CD14-positive monocyte (primary cell): Measurements from ENCODE around the gene COG7. TPM values are rescaled to one million over a fixed set of nuclear protein-coding genes. Genes with fewer than 3 reads are reported as not detected.
A peak's percentile ranks its signal among the peaks of the same experiment; 100 is the strongest.
"Not testable (repeated sequence)": the region's sequence is repeated elsewhere in the genome, so short reads cannot be mapped to it uniquely, and the experiment has no call there.

Source experiments
- DNase-seq, 3 donors: peaks; one replicate each; pipeline ENCODE4 v3.0.0-alpha.2; 2011 to 2022
- H2AFZ ChIP-seq: 2 replicates; pipeline ENCODE4 v1.6.0; 2012; ENCODE audit warnings: mild to moderate bottlenecking, low read depth, low read length, inconsistent platforms; ENCODE audit not compliant: insufficient read depth, poor library complexity, severe bottlenecking
- H3K27ac ChIP-seq, 2 donors: 1 replicate in 1 of 2; 2 replicates in 1 of 2; pipeline ENCODE4 v1.5.1; 2012 to 2013; ENCODE audit warnings: low read length in 2 of 2, control low read depth in 1 of 2, inconsistent platforms in 1 of 2, low read depth in 1 of 2, mild to moderate bottlenecking in 1 of 2
- H3K27me3 ChIP-seq, 2 donors: one replicate each; pipeline versions ENCODE4 v1.6.0 to v1.6.1; 2011 to 2013; ENCODE audit warnings: low read length in 2 of 2; ENCODE audit not compliant: control insufficient read depth in 2 of 2, insufficient read depth in 2 of 2
- H3K36me3 ChIP-seq, 2 donors: replicated peaks in 1 of 2; 1 replicate in 1 of 2; 2 replicates in 1 of 2; pipeline versions ENCODE4 v1.5.1 to v1.6.1; 2012 to 2013; ENCODE audit warnings: low read length in 2 of 2, control low read depth in 1 of 2, inconsistent platforms in 1 of 2, mild to moderate bottlenecking in 1 of 2; ENCODE audit not compliant: insufficient read depth in 2 of 2, control insufficient read depth in 1 of 2
- H3K4me1 ChIP-seq, 2 donors: 1 replicate in 1 of 2; 2 replicates in 1 of 2; pipeline versions ENCODE4 v1.5.1 to v1.6.1; 2012 to 2013; ENCODE audit warnings: low read length in 2 of 2, control low read depth in 1 of 2, inconsistent platforms in 1 of 2, mild to moderate bottlenecking in 1 of 2, moderate library complexity in 1 of 2; ENCODE audit not compliant: insufficient read depth in 2 of 2, control insufficient read depth in 1 of 2
- H3K4me2 ChIP-seq: replicated peaks from 2 replicates; pipeline ENCODE3; 2012; ENCODE audit warnings: low read length, moderate library complexity, mild to moderate bottlenecking; ENCODE audit not compliant: poor library complexity, severe bottlenecking; ENCODE audit errors: extremely low read depth
- H3K4me3 ChIP-seq, 3 experiments: fragments of 200-600 bp in 1 of 3; sonication (generic) in 1 of 3; replicated peaks in 1 of 3; 1 replicate in 2 of 3; 2 replicates in 1 of 3; pipeline ENCODE4 v1.5.1; 2011 to 2013; ENCODE audit warnings: low read length in 3 of 3, mild to moderate bottlenecking in 3 of 3, control low read depth in 2 of 3, low read depth in 2 of 3, inconsistent platforms in 1 of 3, moderate library complexity in 1 of 3
- H3K79me2 ChIP-seq: 2 replicates; pipeline ENCODE4 v1.6.0; 2012; ENCODE audit warnings: mild to moderate bottlenecking, control low read depth, inconsistent platforms, low read length, moderate library complexity; ENCODE audit not compliant: insufficient read depth
- H3K9ac ChIP-seq: 2 replicates; pipeline ENCODE4 v1.6.0; 2017; ENCODE audit warnings: low read length, mild to moderate bottlenecking; ENCODE audit not compliant: insufficient read depth, poor library complexity, severe bottlenecking
- H3K9me3 ChIP-seq, 2 donors: replicated peaks in 1 of 2; 1 replicate in 1 of 2; 2 replicates in 1 of 2; pipeline versions ENCODE4 v1.5.1 to v1.6.1; 2012 to 2013; ENCODE audit warnings: low read length in 2 of 2, control low read depth in 1 of 2; ENCODE audit not compliant: control insufficient read depth in 1 of 2, insufficient read depth in 1 of 2
- H4K20me1 ChIP-seq: 2 replicates; pipeline ENCODE4 v1.6.0; 2012; ENCODE audit warnings: mild to moderate bottlenecking, low read length, control low read depth, moderate library complexity; ENCODE audit not compliant: insufficient read depth
- H3K27ac Mint-ChIP-seq, 7 donors: one replicate each; pipeline ENCODE4 v1.8.0; 2020; ENCODE audit warnings: mild to moderate bottlenecking in 7 of 7, mixed read lengths in 7 of 7, moderate library complexity in 6 of 7, inconsistent platforms in 2 of 7
- H3K27me3 Mint-ChIP-seq, 3 donors: one replicate each; pipeline ENCODE4 v1.8.0; 2021 to 2022; ENCODE audit warnings: low read depth in 3 of 3, mild to moderate bottlenecking in 3 of 3, mixed read lengths in 3 of 3, moderate library complexity in 3 of 3, inconsistent platforms in 1 of 3
- H3K36me3 Mint-ChIP-seq, 2 donors: one replicate each; pipeline ENCODE4 v1.8.0; 2020; ENCODE audit warnings: mixed read lengths in 2 of 2, inconsistent platforms in 1 of 2, mild to moderate bottlenecking in 1 of 2
- H3K4me1 Mint-ChIP-seq: one replicate; pipeline ENCODE4 v1.8.0; 2020; ENCODE audit warnings: mild to moderate bottlenecking, mixed read lengths
- H3K4me3 Mint-ChIP-seq, 2 donors: one replicate each; pipeline ENCODE4 v1.8.0; 2020; ENCODE audit warnings: mild to moderate bottlenecking in 2 of 2, mixed read lengths in 2 of 2, moderate library complexity in 1 of 2
- H3K9me3 Mint-ChIP-seq, 7 donors: one replicate each; pipeline ENCODE4 v1.8.0; 2020 to 2022; ENCODE audit warnings: mixed read lengths in 7 of 7, mild to moderate bottlenecking in 6 of 7, moderate library complexity in 6 of 7, inconsistent platforms in 2 of 7
- CTCF ChIP-seq: fragments of 200-600 bp; IDR thresholded peaks from one replicate; pipeline ENCODE4 v1.8.0; 2022; ENCODE audit warnings: antibody characterized with exemption, mild to moderate bottlenecking
- WGBS: methylation state at CpG from one replicate; pipeline ENCODE4 v1.1.5; 2013; ENCODE audit warnings: missing lambda C conversion rate; ENCODE audit not compliant: insufficient coverage; 5-methylcytosine and 5-hydroxymethylcytosine counted together
- intact Hi-C, 2 donors: fragments of 100-400 bp; cut with micrococcal nuclease; formaldehyde crosslinking; loops; one replicate each; pipeline versions ENCODE4 v1.15.0 to v1.15.1; 2023
- polyA plus RNA-seq, 3 donors: library from polyadenylated mRNA; depleted of rRNA in 1 of 3; unstranded in 2 of 3; stranded (reverse) in 1 of 3; fragments of 300-500 nt in 2 of 3; fragments of >200 nt in 1 of 3; fragmentation: Illumina TruSeq in 2 of 3; gene quantifications; 1 replicate in 2 of 3; 2 replicates in 1 of 3; pipeline ENCODE4 v1.2.3, GENCODE V29; 2012 to 2021

Gene COG7
- polyA plus RNA-seq, 3 donors: 6.6 to 28.8 (median 8.0) TPM

GRCh38 chr16:23485257-23485614 lies 32.2 kb upstream of the COG7 start:
- H3K27me3 Mint-ChIP-seq: no peaks in the 10 kb centered on the region
- no peaks in the 10 kb centered on the region for H3K4me1 ChIP-seq
- intact Hi-C loops: no loop called here
- peak overlapping the region in 1 of 7 donors; percentile 13 for H3K27ac Mint-ChIP-seq
- WGBS: 100% methylated on average over 2 of the region's 2 CpGs
- H3K4me3 Mint-ChIP-seq: no peak overlapping the region
- H3K79me2 ChIP-seq: peaks cover 6% of the 10 kb centered on the region
- H3K36me3 Mint-ChIP-seq: peaks cover 90 to 100% of the 10 kb centered on the region in 2 donors
- H3K4me2 ChIP-seq: no peak overlapping the region
- no peak for TF ChIP-seq CTCF
- no peak overlapping the region for H3K4me3 ChIP-seq
- no peaks in the 10 kb centered on the region for H3K9me3 Mint-ChIP-seq
- H3K9me3 ChIP-seq: no peaks in the 10 kb centered on the region
- no peaks in the 10 kb centered on the region for H3K4me1 Mint-ChIP-seq
- peaks cover 95 to 100% of the 10 kb centered on the region in 2 donors for H3K36me3 ChIP-seq
- no peak overlapping the region for H3K27ac ChIP-seq
- no peak for DNase-seq
- peaks cover 26% of the 10 kb centered on the region for H4K20me1 ChIP-seq
- no peak overlapping the region for H3K9ac ChIP-seq
- H3K27me3 ChIP-seq: no peaks in the 10 kb centered on the region
- no peak overlapping the region for H2AFZ ChIP-seq

GRCh38 chr16:23484510-23485256 lies 31.7 kb upstream of the COG7 start:
- H3K79me2 ChIP-seq: peaks cover 3% of the 10 kb centered on the region
- peaks cover 95 to 100% of the 10 kb centered on the region in 2 donors for H3K36me3 ChIP-seq
- WGBS: 87% methylated on average over 8 of the region's 8 CpGs
- Mint-ChIP-seq H3K27ac (peak overlapping the region in 1 of 7 donors; percentile 13), H3K9me3 (no peaks in the 10 kb centered on the region), H3K36me3 (peaks cover 90 to 100% of the 10 kb centered on the region in 2 donors), H3K27me3 (no peaks in the 10 kb centered on the region), H3K4me3 (no peak overlapping the region), H3K4me1 (no peaks in the 10 kb centered on the region)
- no peak overlapping the region for H3K9ac ChIP-seq
- no peaks in the 10 kb centered on the region for H3K4me1 ChIP-seq
- intact Hi-C loops: no loop called here
- peaks cover 22% of the 10 kb centered on the region for H4K20me1 ChIP-seq
- TF ChIP-seq CTCF: no peak
- H3K4me3 ChIP-seq: no peak overlapping the region
- no peaks in the 10 kb centered on the region for H3K27me3 ChIP-seq
- H3K27ac ChIP-seq: no peak overlapping the region
- H3K4me2 ChIP-seq: no peak overlapping the region
- DNase-seq: no peak
- no peak overlapping the region for H2AFZ ChIP-seq
- H3K9me3 ChIP-seq: no peaks in the 10 kb centered on the region

GRCh38 chr16:23483492-23483891 lies 30.5 kb upstream of the COG7 start:
- H3K4me3 Mint-ChIP-seq, H3K4me3 ChIP-seq, H3K4me1 Mint-ChIP-seq, H3K79me2 ChIP-seq, H3K9ac ChIP-seq, H3K27me3 ChIP-seq, intact Hi-C loops, H3K27ac ChIP-seq, H3K4me2 ChIP-seq, H3K27me3 Mint-ChIP-seq, DNase-seq, H3K9me3 ChIP-seq, H3K4me1 ChIP-seq, H3K9me3 Mint-ChIP-seq, H2AFZ ChIP-seq: not testable (repeated sequence)
- H4K20me1 ChIP-seq: peaks cover 17% of the 10 kb centered on the region
- H3K27ac Mint-ChIP-seq: peak overlapping the region in 1 of 7 donors; percentile 63
- H3K36me3 ChIP-seq: peaks cover 95 to 100% of the 10 kb centered on the region in 2 donors
- WGBS: 98% methylated on average over 8 of the region's 8 CpGs
- H3K36me3 Mint-ChIP-seq: peaks cover 90 to 100% of the 10 kb centered on the region in 2 donors
